Esophagus squamous epithelium (tissue), 4 donors: ENCODE data around the gene GALNT7.

Experiments used
- CTCF ChIP-seq, 6 experiments: fragments of 450-650 bp in 4 of 6; fragments of 200-600 bp in 2 of 6; sonication (generic) in 2 of 6; IDR thresholded peaks; one replicate each; pipeline ENCODE4 v1.5.1; 2016 to 2019; ENCODE audit warnings: antibody characterized with exemption in 6 of 6, mild to moderate bottlenecking in 4 of 6, moderate library complexity in 4 of 6
- POLR2A ChIP-seq, 4 donors: fragments of 450-650 bp; IDR thresholded peaks; one replicate each; pipeline ENCODE4 v1.6.1; 2017; ENCODE audit warnings: antibody characterized with exemption in 4 of 4, mild to moderate bottlenecking in 4 of 4, moderate library complexity in 3 of 4

- TF ChIP-seq CTCF (IDR thresholded peaks at IDR 0.05) (no peak), POLR2A (IDR thresholded peaks at IDR 0.05) (no peak)
Measured at GRCh38 chr4:173139561-173139960, 29.1 kb upstream of the GALNT7 start.
